H1 (cell line): ENCODE results near the gene SMAD6. TPM values are rescaled to one million over a fixed set of nuclear protein-coding genes. Genes with fewer than 3 reads are reported as not detected.

Experiments used
- CTCF ChIA-PET: fragments of 300-600 bp; sonication (Branson Sonifier 250); formaldehyde crosslinking; loops from one replicate; lab custom pipeline; 2021; ENCODE audit not compliant: partially characterized antibody; lab: Charles Lee
- POLR2A ChIA-PET: fragments of 300-600 bp; sonication (Branson Sonifier 250); formaldehyde crosslinking; loops from one replicate; lab custom pipeline; 2021; ENCODE audit warnings: inconsistent platforms; ENCODE audit not compliant: partially characterized antibody; lab: Charles Lee
- DNase-seq, 2 experiments: peaks; one replicate each; pipeline versions ENCODE4 v3.0.0 to v3.0.0-alpha.2; 2010 to 2022; ENCODE audit warnings: low spot score in 2 of 2, low read depth in 1 of 2, mixed read lengths in 1 of 2
- FAIRE-seq: peaks from 2 replicates; lab custom pipeline; 2011; peaks lifted over from hg19 to GRCh38; lab: Jason Lieb, UNC
- H2AFZ ChIP-seq: 2 replicates; pipeline ENCODE4 v1.8.1; 2012; ENCODE audit warnings: low read length, inconsistent platforms
- H2AK5ac ChIP-seq: 2 replicates; pipeline ENCODE4 v1.6.1; 2013; ENCODE audit warnings: low read depth, low read length
- H2BK120ac ChIP-seq: replicated peaks from 2 replicates; pipeline ENCODE3; 2013; ENCODE audit warnings: low read depth, low read length, inconsistent platforms
- H2BK12ac ChIP-seq: 2 replicates; pipeline ENCODE4 v1.6.1; 2013; ENCODE audit warnings: low read depth, low read length
- H2BK15ac ChIP-seq: 2 replicates; pipeline ENCODE4 v1.6.1; 2013; ENCODE audit warnings: low read length
- H2BK20ac ChIP-seq: 2 replicates; pipeline ENCODE4 v1.6.1; 2013; ENCODE audit warnings: low read length
- H2BK5ac ChIP-seq: 2 replicates; pipeline ENCODE4 v1.6.1; 2013; ENCODE audit warnings: low read depth, low read length
- H3K14ac ChIP-seq: 2 replicates; pipeline ENCODE4 v1.6.1; 2013; ENCODE audit warnings: inconsistent platforms; ENCODE audit not compliant: insufficient read length
- H3K18ac ChIP-seq: 2 replicates; pipeline ENCODE4 v1.6.1; 2013; ENCODE audit warnings: low read length; ENCODE audit errors: extremely low read depth
- H3K23ac ChIP-seq: 2 replicates; pipeline ENCODE4 v1.6.1; 2013; ENCODE audit warnings: inconsistent platforms; ENCODE audit not compliant: insufficient read length
- H3K23me2 ChIP-seq: 2 replicates; pipeline ENCODE4 v1.6.1; 2013; ENCODE audit warnings: low read depth, low read length
- H3K27ac ChIP-seq: 2 replicates; pipeline ENCODE4 v1.6.1; 2011; ENCODE audit warnings: low read depth, low read length, inconsistent platforms
- H3K27me3 ChIP-seq, 4 experiments: replicated peaks in 1 of 4; 1 replicate in 1 of 4; 2 replicates in 3 of 4; pipeline versions ENCODE4 v1.6.1 to v1.8.1; 2011 to 2013; ENCODE audit warnings: low read length in 3 of 4, mild to moderate bottlenecking in 3 of 4, inconsistent platforms in 2 of 4, mixed read lengths in 2 of 4, moderate library complexity in 1 of 4; ENCODE audit not compliant: control insufficient read depth in 3 of 4, insufficient read depth in 3 of 4; ENCODE audit errors: extremely low read depth in 1 of 4
- H3K36me3 ChIP-seq, 4 experiments: 2 replicates each; pipeline versions ENCODE4 v1.6.1 to v1.8.1; 2011 to 2013; ENCODE audit warnings: mild to moderate bottlenecking in 4 of 4, low read length in 3 of 4, moderate library complexity in 2 of 4, control low read depth in 1 of 4, inconsistent platforms in 1 of 4; ENCODE audit not compliant: insufficient read depth in 4 of 4, control insufficient read depth in 2 of 4
- H3K4ac ChIP-seq: replicated peaks from 2 replicates; pipeline ENCODE3; 2013; ENCODE audit warnings: low read length, low read depth, mixed read lengths, inconsistent platforms; ENCODE audit not compliant: insufficient read length
- H3K4me1 ChIP-seq, 4 experiments: replicated peaks in 1 of 4; 1 replicate in 1 of 4; 2 replicates in 3 of 4; pipeline versions ENCODE4 v1.6.1 to v1.8.1; 2011 to 2013; ENCODE audit warnings: low read length in 3 of 4, inconsistent platforms in 2 of 4, mixed read lengths in 1 of 4; ENCODE audit not compliant: insufficient read depth in 4 of 4, control insufficient read depth in 3 of 4
- H3K4me2 ChIP-seq, 2 experiments: 2 replicates each; pipeline versions ENCODE4 v1.6.1 to v1.8.1; 2011 to 2013; ENCODE audit warnings: low read depth in 2 of 2, low read length in 2 of 2, control low read depth in 1 of 2, inconsistent platforms in 1 of 2, mild to moderate bottlenecking in 1 of 2; ENCODE audit not compliant: insufficient read depth in 1 of 2
- H3K4me3 ChIP-seq, 4 experiments: fragments of 200-600, 300-600 bp in 1 of 4; sonication (generic), shearing (Covaris generic), sonication (Bioruptor Twin) in 1 of 4; 2 replicates each; pipeline versions ENCODE4 v1.5.1 to v1.8.1; 2011 to 2016; ENCODE audit warnings: low read length in 4 of 4, low read depth in 3 of 4, control low read depth in 2 of 4, inconsistent platforms in 2 of 4, mild to moderate bottlenecking in 2 of 4, mixed read lengths in 1 of 4, moderate library complexity in 1 of 4; ENCODE audit not compliant: insufficient read depth in 2 of 4; ENCODE audit errors: extremely low read depth in 1 of 4
- H3K56ac ChIP-seq: replicated peaks from 2 replicates; pipeline ENCODE3; 2013; ENCODE audit warnings: low read depth, mild to moderate bottlenecking, mixed read lengths, low read length, inconsistent platforms; ENCODE audit not compliant: insufficient read length
- H3K79me1 ChIP-seq: 2 replicates; pipeline ENCODE4 v1.6.1; 2013; ENCODE audit warnings: low read depth, low read length, control low read depth
- H3K79me2 ChIP-seq, 2 experiments: 2 replicates each; pipeline versions ENCODE4 v1.6.1 to v1.8.1; 2012 to 2013; ENCODE audit warnings: low read length in 2 of 2, mild to moderate bottlenecking in 2 of 2, inconsistent platforms in 1 of 2; ENCODE audit not compliant: insufficient read depth in 2 of 2, control insufficient read depth in 1 of 2
- H3K9ac ChIP-seq, 4 experiments: replicated peaks in 1 of 4; 1 replicate in 1 of 4; 2 replicates in 3 of 4; pipeline versions ENCODE4 v1.6.1 to v1.8.1; 2011 to 2013; ENCODE audit warnings: low read depth in 3 of 4, low read length in 3 of 4, control low read depth in 2 of 4, mild to moderate bottlenecking in 2 of 4, moderate library complexity in 2 of 4, inconsistent platforms in 1 of 4; ENCODE audit errors: extremely low read depth in 1 of 4
- H3K9me3 ChIP-seq, 2 experiments: 2 replicates each; pipeline versions ENCODE4 v1.6.1 to v1.8.1; 2012 to 2013; ENCODE audit warnings: mild to moderate bottlenecking in 2 of 2, moderate library complexity in 2 of 2, control low read depth in 1 of 2, inconsistent platforms in 1 of 2, low read depth in 1 of 2, low read length in 1 of 2, mixed read lengths in 1 of 2; ENCODE audit not compliant: insufficient read depth in 2 of 2
- H4K20me1 ChIP-seq, 2 experiments: replicated peaks in 1 of 2; 2 replicates each; pipeline versions ENCODE3 to v1.8.1; 2011 to 2013; ENCODE audit warnings: inconsistent platforms in 2 of 2, low read length in 2 of 2, mild to moderate bottlenecking in 1 of 2; ENCODE audit not compliant: insufficient read depth in 2 of 2, control insufficient read depth in 1 of 2
- H4K5ac ChIP-seq: 2 replicates; pipeline ENCODE4 v1.6.1; 2013; ENCODE audit warnings: low read length, low read depth, mixed read lengths, inconsistent platforms; ENCODE audit not compliant: insufficient read length
- H4K8ac ChIP-seq: 2 replicates; pipeline ENCODE4 v1.8.0; 2013; ENCODE audit warnings: mild to moderate bottlenecking, moderate library complexity, low read length, inconsistent platforms; ENCODE audit not compliant: insufficient read depth; ENCODE audit errors: extremely low read depth
- H4K91ac ChIP-seq: replicated peaks from 2 replicates; pipeline ENCODE3; 2013; ENCODE audit warnings: low read length, mixed read lengths, inconsistent platforms; ENCODE audit not compliant: insufficient read length
- ASH2L ChIP-seq: fragments of 200-600, 300-600 bp; sonication (generic); IDR thresholded peaks from one replicate; pipeline ENCODE4 v1.7.1; 2017; ENCODE audit warnings: low read length
- CTCF ChIP-seq, 3 experiments: IDR thresholded peaks; 1 replicate in 2 of 3; 2 replicates in 1 of 3; pipeline versions ENCODE4 v1.5.1 to v1.6.1; 2011; ENCODE audit warnings: low read length in 3 of 3, mild to moderate bottlenecking in 3 of 3, inconsistent platforms in 2 of 3, low read depth in 1 of 3, moderate library complexity in 1 of 3; ENCODE audit not compliant: insufficient read depth in 1 of 3; ENCODE audit errors: control extremely low read depth in 1 of 3
- EGR1 ChIP-seq: IDR thresholded peaks from 2 replicates; pipeline ENCODE4 v1.6.1; 2011; ENCODE audit warnings: low read depth, low read length, borderline replicate concordance
- KDM5A ChIP-seq: fragments of 200-600 bp; IDR thresholded peaks from 2 replicates; pipeline ENCODE4 v1.7.1; 2012; ENCODE audit warnings: mild to moderate bottlenecking, low read length, inconsistent platforms, mixed read lengths
- PHF8 ChIP-seq: fragments of 200-600 bp; sonication (generic); conservative IDR thresholded peaks from 2 replicates; pipeline ENCODE4 v1.7.1; 2012; ENCODE audit warnings: low read depth, mild to moderate bottlenecking, inconsistent platforms, low read length, moderate library complexity
- whole genome bisulfite sequencing, 2 experiments: shearing (Covaris generic) in 1 of 2; methylation state at CpG; one replicate each; pipeline versions ENCODE4 v1.1.6 to v1.1.7; 2013 to 2015; ENCODE audit warnings: low lambda C conversion rate in 2 of 2, mixed read lengths in 2 of 2, inconsistent platforms in 1 of 2, low coverage in 1 of 2, missing lambda C conversion rate in 1 of 2; ENCODE audit not compliant: insufficient replicate concordance in 2 of 2, insufficient coverage in 1 of 2, insufficient read length in 1 of 2; ENCODE audit errors: extremely low coverage in 1 of 2, missing lambda C conversion rate in 1 of 2; 5-methylcytosine and 5-hydroxymethylcytosine counted together
- polyA plus RNA-seq, 7 experiments: library from polyadenylated mRNA; depleted of rRNA in 3 of 7; stranded (reverse) in 5 of 7; unstranded in 2 of 7; fragments of >200 nt in 5 of 7; fragments of 200-250 nt in 2 of 7; gene quantifications; 1 replicate in 5 of 7; 2 replicates in 1 of 7; 4 replicates in 1 of 7; pipeline versions ENCODE4 v1.2.1 to v1.2.3, GENCODE V29; 2011 to 2013; ENCODE audit warnings: missing spikeins in 2 of 7, mixed read lengths in 2 of 7
- total RNA-seq: library from RNA; stranded (reverse); fragmentation: NEBNext Ultra II Directional; extraction: Animal tissue kit (Norgen Biotek cat#: 25700); gene quantifications from 2 replicates; pipeline ENCODE4 v1.2.1, GENCODE V29; 2021

SMAD6 gene
- total and polyA plus RNA-seq, 2 of the 8 experiments (the other 6 are each of a cell fraction or from before 2014, with no cell fraction given), result 1.8 to 7.0 TPM

GRCh38 chr15:66716656-66717020 is 14.6 kb downstream of the SMAD6 start:
- no peak overlapping the region for H3K14ac ChIP-seq
- H3K23ac ChIP-seq, result no peak overlapping the region
- no peak overlapping the region for H4K8ac ChIP-seq
- WGBS, 2 experiments, result 81% methylated on average over 4 of the region's 4 CpGs; no CpG with 5 or more reads in 1 of the 2 experiments
- no peaks in the 10 kb centered on the region for H3K23me2 ChIP-seq
- H2BK5ac ChIP-seq, result no peak overlapping the region
- H4K91ac ChIP-seq, result no peak overlapping the region
- H2BK12ac ChIP-seq, result no peak overlapping the region
- H3K9me3 ChIP-seq, result no peaks in the 10 kb centered on the region
- no peak overlapping the region for H3K4me2 ChIP-seq
- no peak for DNase-seq
- peaks cover 0 to 4% of the 10 kb centered on the region in 2 experiments for H4K20me1 ChIP-seq
- no peak for FAIRE-seq
- no peak overlapping the region for H2BK120ac ChIP-seq
- no peak overlapping the region for H2AFZ ChIP-seq
- H2BK15ac ChIP-seq, result no peak overlapping the region
- H2AK5ac ChIP-seq, result no peak overlapping the region
- no peak overlapping the region for H3K18ac ChIP-seq
- no peak overlapping the region for H3K4me3 ChIP-seq
- H2BK20ac ChIP-seq, result no peak overlapping the region
- H3K4me1 ChIP-seq, result peaks cover 0 to 4% (median 2%) of the 10 kb centered on the region in 4 experiments; a peak in 4 of 7 replicates
- H3K27ac ChIP-seq, result no peak overlapping the region
- no peaks in the 10 kb centered on the region; the same call in 1 of the 2 replicates for H3K79me1 ChIP-seq
- H3K4ac ChIP-seq, result no peak overlapping the region
- POLR2A ChIA-PET, result no interaction called here
- H3K27me3 ChIP-seq, result no peaks in the 10 kb centered on the region
- peaks cover 0 to 11% (median 0%) of the 10 kb centered on the region in 4 experiments; a peak in 3 of 8 replicates for H3K36me3 ChIP-seq
- no peak overlapping the region for H3K9ac ChIP-seq
- TF ChIP-seq ASH2L (no peak), CTCF (IDR thresholded peaks at IDR 0.05; ENCODE audit: control extremely low read depth in 1 of 3, insufficient read depth in 1 of 3, low read depth in 1 of 3, low read length in 3 of 3) (no peak), KDM5A (no peak), PHF8 (no peak), EGR1 (no peak)
- CTCF ChIA-PET, result interaction anchor here (0.9 to 1.7 kb wide), 5 partner anchors 9 to 136 kb away, joined by 3 to 6 read pairs (median 4); partner anchors contain the start of gene SMAD6
- H4K5ac ChIP-seq, result no peak overlapping the region
- no peak overlapping the region for H3K56ac ChIP-seq
- no peaks in the 10 kb centered on the region for H3K79me2 ChIP-seq
